Measurements from ENCODE around the gene ARHGAP40. TPM values are rescaled to one million over a fixed set of nuclear protein-coding genes. Genes with fewer than 3 reads are reported as not detected.

ARHGAP40 gene
- total and polyA plus RNA-seq, 2 donors (not counting 3 experiments of a cell fraction or from before 2014, with no cell fraction given), result 0.18 to 0.20 TPM

- no peaks in the 10 kb centered on the region for H3K36me3 ChIP-seq (ENCODE audit: control insufficient read depth in 2 of 2, extremely low read depth in 1 of 2, insufficient read depth in 2 of 2, low read length in 2 of 2)
- no peak overlapping the region for H3K27ac ChIP-seq (ENCODE audit: insufficient read depth, low read depth, low read length)
- TF ChIP-seq JUN (IDR thresholded peaks at IDR 0.05; ENCODE audit: borderline replicate concordance, insufficient read depth, insufficient read length, low read depth) (no peak), POLR2AphosphoS5 (IDR thresholded peaks at IDR 0.05; ENCODE audit: insufficient read depth, low read depth, low read length) (no peak), CTCF (IDR thresholded peaks at IDR 0.05; ENCODE audit: extremely low read depth in 1 of 2, insufficient read depth in 1 of 2, low read depth in 1 of 2, low read length in 2 of 2) (no peak), EZH2 (IDR thresholded peaks at IDR 0.05; ENCODE audit: borderline replicate concordance, low read depth, low read length, severe bottlenecking) (no peak), FOS (IDR thresholded peaks at IDR 0.05; ENCODE audit: borderline replicate concordance, insufficient read depth, low read length) (no peak)
- no peaks in the 10 kb centered on the region for H3K9me1 ChIP-seq (replicated peaks; ENCODE audit: control insufficient read depth, extremely low read depth, insufficient read depth, low read length)
- H3K9me3 ChIP-seq (replicated peaks; ENCODE audit: control insufficient read depth, insufficient read depth, low read length), result no peaks in the 10 kb centered on the region
- BruUV-seq (replicated peaks), result no TSS peak
- ChIA-PET CTCF (interaction anchor here (0.9 kb wide), 1 partner anchor 8 kb away, joined by 3 read pairs; no protein-coding TSS in a partner anchor), POLR2A (no interaction called here)
- dilution Hi-C loops (cut with MboI; ENCODE audit: extremely low pct_ligation_motif_present, low sequenced_read_pairs) (no loop called here), intact Hi-C loops (cut with micrococcal nuclease) (no loop called here)
- no peak overlapping the region for H3K4me2 ChIP-seq (ENCODE audit: insufficient read depth, low read length)
- no peaks in the 10 kb centered on the region for H4K20me1 ChIP-seq (replicated peaks; ENCODE audit: control insufficient read depth, extremely low read depth, insufficient read depth, low read length)
- DNase-seq (ENCODE audit: low read depth, low spot score) (no peak), FAIRE-seq (no peak)
- H3K9ac ChIP-seq (replicated peaks; ENCODE audit: extremely low read depth, insufficient read depth, low read length), result no peak overlapping the region
- peaks cover 4% of the 10 kb centered on the region in 2 experiments for H3K27me3 ChIP-seq (ENCODE audit: control insufficient read depth in 2 of 2, insufficient read depth in 2 of 2, low read length in 2 of 2)
- H3K79me2 ChIP-seq (ENCODE audit: control insufficient read depth, insufficient read depth, low read length), result no peaks in the 10 kb centered on the region
- H3K4me3 ChIP-seq (replicated peaks in 1 of 3; ENCODE audit: insufficient read depth in 1 of 3, low read depth in 1 of 3, low read length in 3 of 3), result no peak overlapping the region
- H2AFZ ChIP-seq (ENCODE audit: low read depth, low read length), result no peak overlapping the region
- H3K4me1 ChIP-seq (ENCODE audit: control insufficient read depth, extremely low read depth, insufficient read depth, low read length), result no peaks in the 10 kb centered on the region
These were observed 13.7 kb downstream of the ARHGAP40 start for GRCh38 chr20:38615283-38615682.

DNA sequence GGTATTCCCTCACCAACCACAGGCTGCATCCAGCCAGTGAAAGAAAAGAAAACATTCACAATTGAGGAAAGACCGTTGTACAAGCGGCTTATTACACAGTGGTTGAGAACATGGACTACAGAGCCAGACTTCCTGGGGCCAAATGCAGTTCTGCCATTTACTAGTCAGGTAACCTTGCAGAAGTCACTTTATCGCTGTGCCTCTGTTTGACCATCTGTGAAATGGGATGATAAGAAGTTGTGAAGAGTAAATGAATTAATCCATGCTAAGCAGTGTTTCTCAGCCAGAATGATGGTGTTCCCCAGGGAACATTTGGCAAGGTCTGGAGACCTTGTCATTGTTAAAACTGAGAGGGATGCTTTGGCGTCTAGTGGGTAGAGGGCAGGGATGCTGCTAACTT is 14.8 kb downstream of the ARHGAP40 start:
- BruUV-seq (replicated peaks), result no TSS peak
- H3K79me2 ChIP-seq (ENCODE audit: control insufficient read depth, insufficient read depth, low read length), result no peaks in the 10 kb centered on the region
- TF ChIP-seq POLR2A (IDR thresholded peaks at IDR 0.05; ENCODE audit: low read depth, low read length) (no peak), EZH2 (IDR thresholded peaks at IDR 0.05; ENCODE audit: borderline replicate concordance, low read depth, low read length, severe bottlenecking) (no peak), JUN (IDR thresholded peaks at IDR 0.05; ENCODE audit: borderline replicate concordance, insufficient read depth, insufficient read length, low read depth) (no peak), CTCF (IDR thresholded peaks at IDR 0.05; ENCODE audit: extremely low read depth in 1 of 2, insufficient read depth in 1 of 2, low read depth in 1 of 2, low read length in 2 of 2) (no peak), FOS (IDR thresholded peaks at IDR 0.05; ENCODE audit: borderline replicate concordance, insufficient read depth, low read length) (no peak), POLR2AphosphoS5 (IDR thresholded peaks at IDR 0.05; ENCODE audit: insufficient read depth, low read depth, low read length) (no peak)
- no peak overlapping the region for H2AFZ ChIP-seq (ENCODE audit: low read depth, low read length)
- FAIRE-seq, result no peak
- H4K20me1 ChIP-seq (replicated peaks; ENCODE audit: control insufficient read depth, extremely low read depth, insufficient read depth, low read length), result no peaks in the 10 kb centered on the region
- intact Hi-C loops (cut with micrococcal nuclease) (no loop called here), dilution Hi-C loops (cut with MboI; ENCODE audit: extremely low pct_ligation_motif_present, low sequenced_read_pairs) (no loop called here)
- no peak overlapping the region for H3K4me2 ChIP-seq (ENCODE audit: insufficient read depth, low read length)
- H3K9me1 ChIP-seq (replicated peaks; ENCODE audit: control insufficient read depth, extremely low read depth, insufficient read depth, low read length), result no peaks in the 10 kb centered on the region
- H3K9ac ChIP-seq (replicated peaks; ENCODE audit: extremely low read depth, insufficient read depth, low read length), result no peak overlapping the region
- no peak for DNase-seq (ENCODE audit: low read depth, low spot score)
- H3K27ac ChIP-seq (ENCODE audit: insufficient read depth, low read depth, low read length), result no peak overlapping the region
- ChIA-PET CTCF (interaction anchor here (1.0 kb wide), 1 partner anchor 42 kb away, joined by 3 read pairs; no protein-coding TSS in a partner anchor), POLR2A (no interaction called here)
- no peaks in the 10 kb centered on the region for H3K9me3 ChIP-seq (replicated peaks; ENCODE audit: control insufficient read depth, insufficient read depth, low read length)
- no peaks in the 10 kb centered on the region for H3K4me1 ChIP-seq (ENCODE audit: control insufficient read depth, extremely low read depth, insufficient read depth, low read length)
- H3K4me3 ChIP-seq (replicated peaks in 1 of 3; ENCODE audit: insufficient read depth in 1 of 3, low read depth in 1 of 3, low read length in 3 of 3), result no peak overlapping the region
- H3K27me3 ChIP-seq (ENCODE audit: control insufficient read depth in 2 of 2, insufficient read depth in 2 of 2, low read length in 2 of 2), result peaks cover 11 to 15% of the 10 kb centered on the region in 2 experiments
- H3K36me3 ChIP-seq (ENCODE audit: control insufficient read depth in 2 of 2, extremely low read depth in 1 of 2, insufficient read depth in 2 of 2, low read length in 2 of 2), result no peaks in the 10 kb centered on the region

Measured in endothelial cell of umbilical vein (primary cell).